ENCODE measurements around the gene PDZRN3. TPM values are rescaled to one million over a fixed set of nuclear protein-coding genes. Genes with fewer than 3 reads are reported as not detected.

PDZRN3 gene
- total RNA-seq, 4 donors from 2014 or later = 227 to 305 (median 265) TPM

DNA sequence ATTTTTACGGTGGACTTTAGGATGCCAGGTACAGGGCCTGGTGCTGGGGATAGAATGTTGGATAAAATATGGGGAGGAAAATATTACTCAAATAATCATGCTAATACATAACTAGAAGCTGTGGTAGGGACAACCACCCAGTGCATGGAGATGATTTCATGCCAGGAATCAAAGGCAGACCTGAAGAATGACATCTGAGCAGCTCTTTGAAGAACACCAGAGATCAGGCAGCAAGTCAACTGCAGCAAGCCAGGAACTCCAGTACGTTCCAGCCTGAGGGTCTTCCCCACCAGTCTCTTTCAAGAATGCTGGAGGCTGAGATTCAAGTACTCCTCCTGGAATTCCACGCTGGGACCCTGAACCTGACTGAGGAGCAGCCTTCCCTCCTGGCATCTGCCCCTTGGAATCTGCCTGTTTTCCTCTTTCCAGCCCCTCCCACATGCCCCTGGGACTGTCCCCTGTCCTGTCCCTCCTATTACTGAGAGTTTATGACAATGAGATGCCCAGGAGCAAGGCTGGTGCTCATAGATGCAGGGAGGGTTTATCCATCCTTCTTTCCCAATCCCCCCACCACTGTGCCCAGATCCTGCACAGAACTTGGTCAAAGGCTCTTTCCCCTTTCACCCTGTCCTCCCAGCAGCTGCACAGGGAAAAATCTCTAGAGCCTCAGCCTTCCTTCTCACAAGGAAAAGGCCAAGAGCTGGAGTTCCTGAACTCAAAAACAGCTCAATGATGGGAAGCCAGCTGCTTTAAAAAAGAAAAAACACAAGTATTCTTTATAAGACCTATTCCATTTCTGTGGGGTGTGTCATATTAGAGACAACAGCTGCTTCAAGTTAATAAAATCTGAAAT is 68.0 kb downstream of the PDZRN3 start:
- no peak for ATAC-seq
- H3K4me1 ChIP-seq = peaks cover 15 to 89% (median 20%) of the 10 kb centered on the region in 3 donors

DNA sequence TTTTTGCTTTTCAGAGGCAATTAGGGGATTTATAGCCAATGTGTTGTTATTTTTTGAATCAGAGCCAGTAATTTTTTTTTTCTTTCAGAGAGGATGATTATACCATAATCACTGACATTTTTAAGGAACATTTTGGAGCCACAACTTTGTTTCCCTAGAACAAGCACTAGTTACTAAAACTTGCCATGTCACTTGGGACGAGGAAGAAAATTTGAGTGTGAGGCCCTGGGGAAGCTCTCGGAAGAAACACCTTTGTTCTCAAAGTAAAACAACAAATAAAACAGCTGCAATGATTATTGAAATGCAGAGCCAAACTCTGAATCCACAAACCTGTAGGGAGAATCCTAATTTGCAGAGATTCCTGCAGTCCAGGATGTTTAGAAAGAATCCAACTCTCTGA is 69.7 kb downstream of the PDZRN3 start:
- Histone ChIP-seq H3K36me3 (no peaks in the 10 kb centered on the region), H3K27ac (peak overlapping the region; percentile 13 to 75 (median 22)), H3K9me3 (no peaks in the 10 kb centered on the region), H3K27me3 (no peaks in the 10 kb centered on the region), H3K4me1 (peaks cover 15 to 79% (median 20%) of the 10 kb centered on the region in 3 donors), H3K4me3 (no peak overlapping the region)
- TF ChIP-seq EP300 (IDR thresholded peaks at IDR 0.05) (no peak), POLR2A (IDR thresholded peaks at IDR 0.05) (no peak), POLR2AphosphoS5 (IDR thresholded peaks at IDR 0.05) (no peak)
- TF ChIP-seq, protein P1, sequence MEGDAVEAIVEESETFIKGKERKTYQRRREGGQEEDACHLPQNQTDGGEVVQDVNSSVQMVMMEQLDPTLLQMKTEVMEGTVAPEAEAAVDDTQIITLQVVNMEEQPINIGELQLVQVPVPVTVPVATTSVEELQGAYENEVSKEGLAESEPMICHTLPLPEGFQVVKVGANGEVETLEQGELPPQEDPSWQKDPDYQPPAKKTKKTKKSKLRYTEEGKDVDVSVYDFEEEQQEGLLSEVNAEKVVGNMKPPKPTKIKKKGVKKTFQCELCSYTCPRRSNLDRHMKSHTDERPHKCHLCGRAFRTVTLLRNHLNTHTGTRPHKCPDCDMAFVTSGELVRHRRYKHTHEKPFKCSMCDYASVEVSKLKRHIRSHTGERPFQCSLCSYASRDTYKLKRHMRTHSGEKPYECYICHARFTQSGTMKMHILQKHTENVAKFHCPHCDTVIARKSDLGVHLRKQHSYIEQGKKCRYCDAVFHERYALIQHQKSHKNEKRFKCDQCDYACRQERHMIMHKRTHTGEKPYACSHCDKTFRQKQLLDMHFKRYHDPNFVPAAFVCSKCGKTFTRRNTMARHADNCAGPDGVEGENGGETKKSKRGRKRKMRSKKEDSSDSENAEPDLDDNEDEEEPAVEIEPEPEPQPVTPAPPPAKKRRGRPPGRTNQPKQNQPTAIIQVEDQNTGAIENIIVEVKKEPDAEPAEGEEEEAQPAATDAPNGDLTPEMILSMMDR (IDR thresholded peaks at IDR 0.05) = no peak
- ATAC-seq = no peak
- 25 to 58% methylated on average over 2 of the region's 2 CpGs for WGBS, 2 donors (ENCODE audit: low coverage in 1 of 2)

More for the DNA sequence above, 68.0 kb downstream of the PDZRN3 start:
- H3K9me3 ChIP-seq = no peaks in the 10 kb centered on the region
- H3K36me3 ChIP-seq = no peaks in the 10 kb centered on the region
- no peaks in the 10 kb centered on the region for H3K27me3 ChIP-seq
- H3K27ac ChIP-seq = peak overlapping the region; percentile 15 to 77 (median 72)
- 17 to 18% methylated on average over 2 to 3 of the region's 3 CpGs for WGBS, 2 donors (ENCODE audit: low coverage in 1 of 2)
- no peak overlapping the region for H3K4me3 ChIP-seq
- TF ChIP-seq, protein P1 (IDR thresholded peaks at IDR 0.05) = no peak
- TF ChIP-seq POLR2A (IDR thresholded peaks at IDR 0.05) = no peak
- TF ChIP-seq EP300 (IDR thresholded peaks at IDR 0.05) = no peak
- peak; percentile 19 for TF ChIP-seq POLR2AphosphoS5 (IDR thresholded peaks at IDR 0.05)

DNA sequence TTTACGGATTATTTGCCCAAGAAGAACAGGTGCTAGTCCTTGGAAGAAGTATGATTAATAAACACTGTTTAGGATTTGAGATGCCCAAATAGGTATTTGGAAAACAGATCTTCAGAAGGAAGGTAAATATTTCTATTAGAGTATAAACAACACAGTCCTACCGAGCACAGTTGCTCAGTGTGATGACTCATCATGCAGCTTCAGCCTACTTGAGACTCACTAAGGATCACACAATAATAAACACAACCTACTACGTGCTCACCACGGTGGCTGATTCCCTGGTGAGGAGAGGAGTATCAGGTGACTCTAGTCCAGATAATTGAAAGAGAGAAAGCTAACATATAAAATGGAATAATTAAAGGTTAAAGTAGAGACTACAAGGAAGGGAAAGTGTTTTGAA is 72.0 kb downstream of the PDZRN3 start:
- Histone ChIP-seq H3K27ac (peak overlapping the region in 3 of 4 donors; percentile 35 to 78 (median 44)), H3K4me3 (no peak overlapping the region), H3K27me3 (no peaks in the 10 kb centered on the region), H3K36me3 (no peaks in the 10 kb centered on the region), H3K4me1 (peaks cover 11 to 79% (median 14%) of the 10 kb centered on the region in 3 donors), H3K9me3 (no peaks in the 10 kb centered on the region)
- WGBS, 2 donors (ENCODE audit: low coverage in 1 of 2) = 8 to 26% methylated on average over 4 of the region's 4 CpGs
- ATAC-seq = no peak
- TF ChIP-seq, protein P1 (IDR thresholded peaks at IDR 0.05) = no peak
- TF ChIP-seq POLR2AphosphoS5 (IDR thresholded peaks at IDR 0.05) = peak; percentile 4

DNA sequence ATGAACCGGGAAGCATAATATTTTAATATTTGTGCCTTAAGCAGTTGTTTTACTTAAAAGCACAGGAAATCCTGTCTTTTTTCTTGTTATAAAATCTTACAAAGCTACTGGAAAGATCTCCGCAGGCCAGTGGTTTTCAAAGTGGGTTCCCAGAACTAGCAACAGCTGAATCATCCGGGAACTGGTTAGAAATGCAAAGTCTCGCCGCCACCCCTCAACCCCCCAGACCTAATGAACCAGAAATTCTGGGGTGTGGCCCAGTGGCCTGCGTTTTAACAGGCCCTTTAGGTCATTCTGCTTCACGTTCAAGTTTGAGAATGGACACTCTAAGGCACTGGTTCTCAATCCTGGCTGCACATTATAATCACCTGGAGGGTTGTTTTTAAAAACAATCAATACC is 74.7 kb downstream of the PDZRN3 start:
- Histone ChIP-seq H3K4me1 (peaks cover 4 to 79% (median 12%) of the 10 kb centered on the region in 3 donors), H3K9me3 (no peaks in the 10 kb centered on the region), H3K36me3 (no peaks in the 10 kb centered on the region), H3K27ac (peak overlapping the region in 2 of 4 donors; percentile 76 to 78), H3K27me3 (no peaks in the 10 kb centered on the region), H3K4me3 (no peak overlapping the region)
- ATAC-seq = no peak
- TF ChIP-seq POLR2AphosphoS5 (IDR thresholded peaks at IDR 0.05) (no peak), POLR2A (IDR thresholded peaks at IDR 0.05) (no peak), EP300 (IDR thresholded peaks at IDR 0.05) (no peak)
- TF ChIP-seq, protein P1 (IDR thresholded peaks at IDR 0.05) = no peak
- WGBS, 2 donors (ENCODE audit: low coverage in 1 of 2) = 80 to 84% methylated on average over 6 to 7 of the region's 7 CpGs
